H1 (cell line): Measurements from ENCODE around the gene KLHDC10. TPM values are rescaled to one million over a fixed set of nuclear protein-coding genes. Genes with fewer than 3 reads are reported as not detected.

Experiments used
- CTCF ChIA-PET: fragments of 300-600 bp; sonication (Branson Sonifier 250); formaldehyde crosslinking; loops from one replicate; lab custom pipeline; 2021; ENCODE audit not compliant: partially characterized antibody; lab: Charles Lee
- POLR2A ChIA-PET: fragments of 300-600 bp; sonication (Branson Sonifier 250); formaldehyde crosslinking; loops from one replicate; lab custom pipeline; 2021; ENCODE audit warnings: inconsistent platforms; ENCODE audit not compliant: partially characterized antibody; lab: Charles Lee
- DNase-seq, 2 experiments: peaks; one replicate each; pipeline versions ENCODE4 v3.0.0 to v3.0.0-alpha.2; 2010 to 2022; ENCODE audit warnings: low spot score in 2 of 2, low read depth in 1 of 2, mixed read lengths in 1 of 2
- FAIRE-seq: peaks from 2 replicates; lab custom pipeline; 2011; peaks lifted over from hg19 to GRCh38; lab: Jason Lieb, UNC
- H2AFZ ChIP-seq: 2 replicates; pipeline ENCODE4 v1.8.1; 2012; ENCODE audit warnings: low read length, inconsistent platforms
- H2AK5ac ChIP-seq: 2 replicates; pipeline ENCODE4 v1.6.1; 2013; ENCODE audit warnings: low read depth, low read length
- H2BK120ac ChIP-seq: replicated peaks from 2 replicates; pipeline ENCODE3; 2013; ENCODE audit warnings: low read depth, low read length, inconsistent platforms
- H2BK12ac ChIP-seq: 2 replicates; pipeline ENCODE4 v1.6.1; 2013; ENCODE audit warnings: low read depth, low read length
- H2BK15ac ChIP-seq: 2 replicates; pipeline ENCODE4 v1.6.1; 2013; ENCODE audit warnings: low read length
- H2BK20ac ChIP-seq: 2 replicates; pipeline ENCODE4 v1.6.1; 2013; ENCODE audit warnings: low read length
- H2BK5ac ChIP-seq: 2 replicates; pipeline ENCODE4 v1.6.1; 2013; ENCODE audit warnings: low read depth, low read length
- H3K14ac ChIP-seq: 2 replicates; pipeline ENCODE4 v1.6.1; 2013; ENCODE audit warnings: inconsistent platforms; ENCODE audit not compliant: insufficient read length
- H3K18ac ChIP-seq: 2 replicates; pipeline ENCODE4 v1.6.1; 2013; ENCODE audit warnings: low read length; ENCODE audit errors: extremely low read depth
- H3K23ac ChIP-seq: 2 replicates; pipeline ENCODE4 v1.6.1; 2013; ENCODE audit warnings: inconsistent platforms; ENCODE audit not compliant: insufficient read length
- H3K23me2 ChIP-seq: 2 replicates; pipeline ENCODE4 v1.6.1; 2013; ENCODE audit warnings: low read depth, low read length
- H3K27ac ChIP-seq: 2 replicates; pipeline ENCODE4 v1.6.1; 2011; ENCODE audit warnings: low read depth, low read length, inconsistent platforms
- H3K27me3 ChIP-seq, 4 experiments: replicated peaks in 1 of 4; 1 replicate in 1 of 4; 2 replicates in 3 of 4; pipeline versions ENCODE4 v1.6.1 to v1.8.1; 2011 to 2013; ENCODE audit warnings: low read length in 3 of 4, mild to moderate bottlenecking in 3 of 4, inconsistent platforms in 2 of 4, mixed read lengths in 2 of 4, moderate library complexity in 1 of 4; ENCODE audit not compliant: control insufficient read depth in 3 of 4, insufficient read depth in 3 of 4; ENCODE audit errors: extremely low read depth in 1 of 4
- H3K36me3 ChIP-seq, 4 experiments: 2 replicates each; pipeline versions ENCODE4 v1.6.1 to v1.8.1; 2011 to 2013; ENCODE audit warnings: mild to moderate bottlenecking in 4 of 4, low read length in 3 of 4, moderate library complexity in 2 of 4, control low read depth in 1 of 4, inconsistent platforms in 1 of 4; ENCODE audit not compliant: insufficient read depth in 4 of 4, control insufficient read depth in 2 of 4
- H3K4ac ChIP-seq: replicated peaks from 2 replicates; pipeline ENCODE3; 2013; ENCODE audit warnings: low read length, low read depth, mixed read lengths, inconsistent platforms; ENCODE audit not compliant: insufficient read length
- H3K4me1 ChIP-seq, 4 experiments: replicated peaks in 1 of 4; 1 replicate in 1 of 4; 2 replicates in 3 of 4; pipeline versions ENCODE4 v1.6.1 to v1.8.1; 2011 to 2013; ENCODE audit warnings: low read length in 3 of 4, inconsistent platforms in 2 of 4, mixed read lengths in 1 of 4; ENCODE audit not compliant: insufficient read depth in 4 of 4, control insufficient read depth in 3 of 4
- H3K4me2 ChIP-seq, 2 experiments: 2 replicates each; pipeline versions ENCODE4 v1.6.1 to v1.8.1; 2011 to 2013; ENCODE audit warnings: low read depth in 2 of 2, low read length in 2 of 2, control low read depth in 1 of 2, inconsistent platforms in 1 of 2, mild to moderate bottlenecking in 1 of 2; ENCODE audit not compliant: insufficient read depth in 1 of 2
- H3K4me3 ChIP-seq, 4 experiments: fragments of 200-600, 300-600 bp in 1 of 4; sonication (generic), shearing (Covaris generic), sonication (Bioruptor Twin) in 1 of 4; 2 replicates each; pipeline versions ENCODE4 v1.5.1 to v1.8.1; 2011 to 2016; ENCODE audit warnings: low read length in 4 of 4, low read depth in 3 of 4, control low read depth in 2 of 4, inconsistent platforms in 2 of 4, mild to moderate bottlenecking in 2 of 4, mixed read lengths in 1 of 4, moderate library complexity in 1 of 4; ENCODE audit not compliant: insufficient read depth in 2 of 4; ENCODE audit errors: extremely low read depth in 1 of 4
- H3K56ac ChIP-seq: replicated peaks from 2 replicates; pipeline ENCODE3; 2013; ENCODE audit warnings: low read depth, mild to moderate bottlenecking, mixed read lengths, low read length, inconsistent platforms; ENCODE audit not compliant: insufficient read length
- H3K79me1 ChIP-seq: 2 replicates; pipeline ENCODE4 v1.6.1; 2013; ENCODE audit warnings: low read depth, low read length, control low read depth
- H3K79me2 ChIP-seq, 2 experiments: 2 replicates each; pipeline versions ENCODE4 v1.6.1 to v1.8.1; 2012 to 2013; ENCODE audit warnings: low read length in 2 of 2, mild to moderate bottlenecking in 2 of 2, inconsistent platforms in 1 of 2; ENCODE audit not compliant: insufficient read depth in 2 of 2, control insufficient read depth in 1 of 2
- H3K9ac ChIP-seq, 4 experiments: replicated peaks in 1 of 4; 1 replicate in 1 of 4; 2 replicates in 3 of 4; pipeline versions ENCODE4 v1.6.1 to v1.8.1; 2011 to 2013; ENCODE audit warnings: low read depth in 3 of 4, low read length in 3 of 4, control low read depth in 2 of 4, mild to moderate bottlenecking in 2 of 4, moderate library complexity in 2 of 4, inconsistent platforms in 1 of 4; ENCODE audit errors: extremely low read depth in 1 of 4
- H3K9me3 ChIP-seq, 2 experiments: 2 replicates each; pipeline versions ENCODE4 v1.6.1 to v1.8.1; 2012 to 2013; ENCODE audit warnings: mild to moderate bottlenecking in 2 of 2, moderate library complexity in 2 of 2, control low read depth in 1 of 2, inconsistent platforms in 1 of 2, low read depth in 1 of 2, low read length in 1 of 2, mixed read lengths in 1 of 2; ENCODE audit not compliant: insufficient read depth in 2 of 2
- H4K20me1 ChIP-seq, 2 experiments: replicated peaks in 1 of 2; 2 replicates each; pipeline versions ENCODE3 to v1.8.1; 2011 to 2013; ENCODE audit warnings: inconsistent platforms in 2 of 2, low read length in 2 of 2, mild to moderate bottlenecking in 1 of 2; ENCODE audit not compliant: insufficient read depth in 2 of 2, control insufficient read depth in 1 of 2
- H4K5ac ChIP-seq: 2 replicates; pipeline ENCODE4 v1.6.1; 2013; ENCODE audit warnings: low read length, low read depth, mixed read lengths, inconsistent platforms; ENCODE audit not compliant: insufficient read length
- H4K8ac ChIP-seq: 2 replicates; pipeline ENCODE4 v1.8.0; 2013; ENCODE audit warnings: mild to moderate bottlenecking, moderate library complexity, low read length, inconsistent platforms; ENCODE audit not compliant: insufficient read depth; ENCODE audit errors: extremely low read depth
- H4K91ac ChIP-seq: replicated peaks from 2 replicates; pipeline ENCODE3; 2013; ENCODE audit warnings: low read length, mixed read lengths, inconsistent platforms; ENCODE audit not compliant: insufficient read length
- WGBS, 2 experiments: shearing (Covaris generic) in 1 of 2; methylation state at CpG; one replicate each; pipeline versions ENCODE4 v1.1.6 to v1.1.7; 2013 to 2015; ENCODE audit warnings: low lambda C conversion rate in 2 of 2, mixed read lengths in 2 of 2, inconsistent platforms in 1 of 2, low coverage in 1 of 2, missing lambda C conversion rate in 1 of 2; ENCODE audit not compliant: insufficient replicate concordance in 2 of 2, insufficient coverage in 1 of 2, insufficient read length in 1 of 2; ENCODE audit errors: extremely low coverage in 1 of 2, missing lambda C conversion rate in 1 of 2; 5-methylcytosine and 5-hydroxymethylcytosine counted together
- polyA plus RNA-seq, 7 experiments: library from polyadenylated mRNA; depleted of rRNA in 3 of 7; stranded (reverse) in 5 of 7; unstranded in 2 of 7; fragments of >200 nt in 5 of 7; fragments of 200-250 nt in 2 of 7; gene quantifications; 1 replicate in 5 of 7; 2 replicates in 1 of 7; 4 replicates in 1 of 7; pipeline versions ENCODE4 v1.2.1 to v1.2.3, GENCODE V29; 2011 to 2013; ENCODE audit warnings: missing spikeins in 2 of 7, mixed read lengths in 2 of 7
- total RNA-seq: library from RNA; stranded (reverse); fragmentation: NEBNext Ultra II Directional; extraction: Animal tissue kit (Norgen Biotek cat#: 25700); gene quantifications from 2 replicates; pipeline ENCODE4 v1.2.1, GENCODE V29; 2021
- TF ChIP-seq, protein P1 (sequence below), 3 experiments: IDR thresholded peaks; 1 replicate in 2 of 3; 2 replicates in 1 of 3; pipeline versions ENCODE4 v1.5.1 to v1.6.1; 2011; ENCODE audit warnings: low read length in 3 of 3, mild to moderate bottlenecking in 3 of 3, inconsistent platforms in 2 of 3, low read depth in 1 of 3, moderate library complexity in 1 of 3; ENCODE audit not compliant: insufficient read depth in 1 of 3; ENCODE audit errors: control extremely low read depth in 1 of 3

Gene KLHDC10
- total and polyA plus RNA-seq, 2 of the 8 experiments (the other 6 are each of a cell fraction or from before 2014, with no cell fraction given): 6.6 to 14.5 TPM

- no peak for DNase-seq
- POLR2A ChIA-PET: interaction anchor here (2.0 kb wide), 1 partner anchor 10 kb away, joined by 7 read pairs; no protein-coding TSS in a partner anchor
- CTCF ChIA-PET: interaction anchor here (1.6 kb wide), 1 partner anchor 69 kb away, joined by 3 read pairs; no protein-coding TSS in a partner anchor
- 92% methylated on average over 6 of the region's 6 CpGs; no CpG with 5 or more reads in 1 of the 2 experiments for WGBS, 2 experiments
- no peak overlapping the region for H2BK15ac ChIP-seq
- H3K27me3 ChIP-seq: no peaks in the 10 kb centered on the region
- H3K4me1 ChIP-seq: peaks cover 0 to 3% (median 0%) of the 10 kb centered on the region in 4 experiments; a peak in 1 of 7 replicates
- no peak overlapping the region for H4K8ac ChIP-seq
- TF ChIP-seq, protein P1, sequence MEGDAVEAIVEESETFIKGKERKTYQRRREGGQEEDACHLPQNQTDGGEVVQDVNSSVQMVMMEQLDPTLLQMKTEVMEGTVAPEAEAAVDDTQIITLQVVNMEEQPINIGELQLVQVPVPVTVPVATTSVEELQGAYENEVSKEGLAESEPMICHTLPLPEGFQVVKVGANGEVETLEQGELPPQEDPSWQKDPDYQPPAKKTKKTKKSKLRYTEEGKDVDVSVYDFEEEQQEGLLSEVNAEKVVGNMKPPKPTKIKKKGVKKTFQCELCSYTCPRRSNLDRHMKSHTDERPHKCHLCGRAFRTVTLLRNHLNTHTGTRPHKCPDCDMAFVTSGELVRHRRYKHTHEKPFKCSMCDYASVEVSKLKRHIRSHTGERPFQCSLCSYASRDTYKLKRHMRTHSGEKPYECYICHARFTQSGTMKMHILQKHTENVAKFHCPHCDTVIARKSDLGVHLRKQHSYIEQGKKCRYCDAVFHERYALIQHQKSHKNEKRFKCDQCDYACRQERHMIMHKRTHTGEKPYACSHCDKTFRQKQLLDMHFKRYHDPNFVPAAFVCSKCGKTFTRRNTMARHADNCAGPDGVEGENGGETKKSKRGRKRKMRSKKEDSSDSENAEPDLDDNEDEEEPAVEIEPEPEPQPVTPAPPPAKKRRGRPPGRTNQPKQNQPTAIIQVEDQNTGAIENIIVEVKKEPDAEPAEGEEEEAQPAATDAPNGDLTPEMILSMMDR (IDR thresholded peaks at IDR 0.05; ENCODE audit: control extremely low read depth in 1 of 3, insufficient read depth in 1 of 3, low read depth in 1 of 3, low read length in 3 of 3): no peak
- H2AK5ac ChIP-seq: no peak overlapping the region
- no peaks in the 10 kb centered on the region for H3K23me2 ChIP-seq
- peaks cover 0 to 1% of the 10 kb centered on the region in 2 experiments for H4K20me1 ChIP-seq
- H2BK5ac ChIP-seq: no peak overlapping the region
- no peak overlapping the region for H2BK12ac ChIP-seq
- no peak overlapping the region for H3K4me3 ChIP-seq
- H2BK20ac ChIP-seq: no peak overlapping the region
- H3K79me2 ChIP-seq: no peaks in the 10 kb centered on the region
- no peak for FAIRE-seq
- H3K14ac ChIP-seq: no peak overlapping the region
- no peaks in the 10 kb centered on the region for H3K9me3 ChIP-seq
- H3K18ac ChIP-seq: no peak overlapping the region
- no peak overlapping the region for H3K4ac ChIP-seq
- H3K79me1 ChIP-seq: no peaks in the 10 kb centered on the region
- peaks cover 0 to 11% (median 2%) of the 10 kb centered on the region in 4 experiments; a peak in 4 of 8 replicates for H3K36me3 ChIP-seq
- no peak overlapping the region for H4K91ac ChIP-seq
- no peak overlapping the region for H4K5ac ChIP-seq
- no peak overlapping the region for H3K27ac ChIP-seq
- no peak overlapping the region for H2AFZ ChIP-seq
- no peak overlapping the region for H2BK120ac ChIP-seq
- no peak overlapping the region for H3K23ac ChIP-seq
- H3K9ac ChIP-seq: no peak overlapping the region
- no peak overlapping the region for H3K4me2 ChIP-seq
- H3K56ac ChIP-seq: no peak overlapping the region
These were observed 61.0 kb downstream of the KLHDC10 start for GRCh38 chr7:130131191-130131834.
